IMR-90 (cell line): ENCODE data around the gene WASHC3. TPM values are rescaled to one million over a fixed set of nuclear protein-coding genes. Genes with fewer than 3 reads are reported as not detected.

Experiments used
- ATAC-seq: fragments of 200-7000 bp; cut with Tn5 transposase; 2 replicates; pipeline ENCODE4 v1.9.1; 2020; ENCODE audit warnings: low read depth, mild to moderate bottlenecking, moderate library complexity
- BruUV-seq: library from RNA; stranded (reverse); fragments of 400-500 nt; replicated peaks from 2 replicates; lab custom pipeline; 2021; lab: Mats Ljungman, UMichigan
- CTCF ChIA-PET: fragments of 300-600 bp; formaldehyde crosslinking; extraction: SDS; loops from one replicate; lab custom pipeline; 2021; ENCODE audit warnings: antibody characterized with exemption; lab: Yijun Ruan, JAX
- POLR2A ChIA-PET: fragments of 300-600 bp; sonication (Branson Sonifier 250); formaldehyde crosslinking; loops from one replicate; lab custom pipeline; 2022; ENCODE audit warnings: antibody characterized with exemption; ENCODE audit not compliant: unreplicated experiment; lab: Charles Lee
- DNase-seq: peaks from one replicate; pipeline ENCODE4 v3.0.0; 2013
- H2AFZ ChIP-seq: replicated peaks from 2 replicates; pipeline ENCODE3; 2013; ENCODE audit warnings: low read length, mild to moderate bottlenecking; ENCODE audit not compliant: poor library complexity
- H2AK5ac ChIP-seq: 2 replicates; pipeline ENCODE4 v1.6.1; 2013; ENCODE audit warnings: low read depth, low read length, inconsistent platforms
- H2AK9ac ChIP-seq: replicated peaks from 2 replicates; pipeline ENCODE3; 2013; ENCODE audit warnings: mild to moderate bottlenecking, low read depth, low read length, moderate library complexity; ENCODE audit not compliant: poor library complexity
- H2BK120ac ChIP-seq: 2 replicates; pipeline ENCODE4 v1.6.1; 2013; ENCODE audit warnings: low read depth, low read length, inconsistent platforms
- H2BK15ac ChIP-seq: 3 replicates; pipeline ENCODE4 v1.6.1; 2013; ENCODE audit warnings: low read depth, low read length, inconsistent platforms
- H2BK20ac ChIP-seq: 2 replicates; pipeline ENCODE4 v1.6.1; 2013; ENCODE audit warnings: low read depth, mild to moderate bottlenecking, inconsistent platforms, low read length, moderate library complexity
- H2BK5ac ChIP-seq: 2 replicates; pipeline ENCODE4 v1.6.1; 2013; ENCODE audit warnings: mild to moderate bottlenecking, low read depth, low read length, inconsistent platforms; ENCODE audit not compliant: poor library complexity, severe bottlenecking
- H3K14ac ChIP-seq: replicated peaks from 2 replicates; pipeline ENCODE4 v1.6.1; 2013; ENCODE audit warnings: low read depth, low read length, inconsistent platforms
- H3K18ac ChIP-seq: 2 replicates; pipeline ENCODE4 v1.6.1; 2013; ENCODE audit warnings: low read depth, low read length, control low read depth
- H3K23ac ChIP-seq: 2 replicates; pipeline ENCODE4 v1.6.1; 2013; ENCODE audit warnings: low read depth, low read length, inconsistent platforms
- H3K27ac ChIP-seq: 2 replicates; pipeline ENCODE4 v1.5.1; 2013; ENCODE audit warnings: mild to moderate bottlenecking, control low read depth, low read length; ENCODE audit not compliant: insufficient read depth
- H3K27me3 ChIP-seq: 2 replicates; pipeline ENCODE4 v1.6.1; 2013; ENCODE audit warnings: low read length; ENCODE audit not compliant: control insufficient read depth, insufficient read depth
- H3K36me3 ChIP-seq: 2 replicates; pipeline ENCODE4 v1.6.1; 2013; ENCODE audit warnings: low read length, mixed read lengths; ENCODE audit not compliant: control insufficient read depth, insufficient read depth
- H3K4ac ChIP-seq: 2 replicates; pipeline ENCODE4 v1.6.1; 2013; ENCODE audit warnings: low read depth, low read length, inconsistent platforms
- H3K4me1 ChIP-seq: 2 replicates; pipeline ENCODE4 v1.6.1; 2013; ENCODE audit warnings: low read length, mixed read lengths; ENCODE audit not compliant: control insufficient read depth, insufficient read depth
- H3K4me2 ChIP-seq: 2 replicates; pipeline ENCODE4 v1.6.1; 2013; ENCODE audit warnings: low read depth, mild to moderate bottlenecking, control low read depth, low read length, moderate library complexity
- H3K4me3 ChIP-seq: 2 replicates; pipeline ENCODE4 v1.5.1; 2013; ENCODE audit warnings: low read depth, mild to moderate bottlenecking, control low read depth, low read length, moderate library complexity; ENCODE audit not compliant: insufficient read depth
- H3K56ac ChIP-seq: 2 replicates; pipeline ENCODE4 v1.6.1; 2013; ENCODE audit warnings: low read length, inconsistent platforms; ENCODE audit not compliant: insufficient read depth; ENCODE audit errors: extremely low read depth
- H3K79me1 ChIP-seq, 2 experiments: 2 replicates each; pipeline ENCODE4 v1.6.1; 2013; ENCODE audit warnings: low read length in 2 of 2, inconsistent platforms in 1 of 2, low read depth in 1 of 2
- H3K9ac ChIP-seq: 2 replicates; pipeline ENCODE4 v1.6.1; 2013; ENCODE audit warnings: low read depth, low read length, control low read depth
- H3K9me1 ChIP-seq: 2 replicates; pipeline ENCODE4 v1.6.1; 2013; ENCODE audit warnings: low read length, inconsistent platforms; ENCODE audit not compliant: insufficient read depth
- H3K9me3 ChIP-seq: 2 replicates; pipeline ENCODE4 v1.6.1; 2013; ENCODE audit warnings: low read length; ENCODE audit not compliant: control insufficient read depth, insufficient read depth
- H4K20me1 ChIP-seq: 2 replicates; pipeline ENCODE4 v1.6.1; 2013; ENCODE audit warnings: low read length, inconsistent platforms; ENCODE audit not compliant: insufficient read depth
- H4K5ac ChIP-seq: 2 replicates; pipeline ENCODE4 v1.6.1; 2013; ENCODE audit warnings: mild to moderate bottlenecking, low read depth, low read length, control low read depth
- H4K8ac ChIP-seq, 2 experiments: 2 replicates each; pipeline ENCODE4 v1.6.1; 2013; ENCODE audit warnings: low read depth in 2 of 2, low read length in 2 of 2, control low read depth in 1 of 2, inconsistent platforms in 1 of 2
- H4K91ac ChIP-seq: 2 replicates; pipeline ENCODE4 v1.6.1; 2013; ENCODE audit warnings: low read depth, low read length, inconsistent platforms; ENCODE audit not compliant: insufficient read depth
- CEBPB ChIP-seq: IDR thresholded peaks from 2 replicates; pipeline ENCODE4 v1.6.1; 2012; ENCODE audit warnings: low read depth, low read length, improper control_type of control experiment
- CHD1 ChIP-seq: IDR thresholded peaks from 2 replicates; pipeline ENCODE4 v1.6.1; 2012; ENCODE audit warnings: low read depth, low read length, improper control_type of control experiment
- MXI1 ChIP-seq: IDR thresholded peaks from 2 replicates; pipeline ENCODE4 v1.6.1; 2012; ENCODE audit warnings: low read depth, mild to moderate bottlenecking, low read length, moderate library complexity, borderline replicate concordance
- WGBS, 2 experiments: methylation state at CpG; one replicate each; pipeline versions ENCODE4 v1.1.5 to v1.1.7; 2013; ENCODE audit warnings: missing lambda C conversion rate in 2 of 2; ENCODE audit not compliant: insufficient read length in 1 of 2; ENCODE audit errors: extremely low coverage in 2 of 2; 5-methylcytosine and 5-hydroxymethylcytosine counted together
- dilution Hi-C: fragments of 300-500 bp; cut with HindIII; formaldehyde crosslinking; loops from one replicate; pipeline ENCODE4 v1.14.3; 2018; ENCODE audit warnings: low sequenced_read_pairs; ENCODE audit not compliant: unreplicated experiment
- in situ Hi-C: fragments of 300-500 bp; cut with MboI; formaldehyde crosslinking; loops from 3 replicates; pipeline ENCODE4 v1.14.3; 2019; ENCODE audit warnings: low sequenced_read_pairs, inconsistent platforms, mixed read lengths
- intact Hi-C: fragments of 100-400 bp; cut with micrococcal nuclease; formaldehyde crosslinking; loops from 2 replicates; pipeline ENCODE4 v1.10.0; 2022
- polyA plus RNA-seq, 3 experiments: library from polyadenylated mRNA; depleted of rRNA; stranded (reverse); fragments of >200 nt; gene quantifications; 2 replicates each; pipeline ENCODE4 v1.2.3, GENCODE V29; 2012; ENCODE audit warnings: low replicate concordance in 1 of 3
- total RNA-seq: library from RNA; depleted of rRNA; stranded (reverse); fragments of >200 nt; gene quantifications from 2 replicates; pipeline ENCODE4 v1.2.3, GENCODE V29; 2012

Gene WASHC3
- total and polyA plus RNA-seq, 2 of the 4 experiments (the other 2 are of a cell fraction), result 54.8 to 87.1 TPM

DNA sequence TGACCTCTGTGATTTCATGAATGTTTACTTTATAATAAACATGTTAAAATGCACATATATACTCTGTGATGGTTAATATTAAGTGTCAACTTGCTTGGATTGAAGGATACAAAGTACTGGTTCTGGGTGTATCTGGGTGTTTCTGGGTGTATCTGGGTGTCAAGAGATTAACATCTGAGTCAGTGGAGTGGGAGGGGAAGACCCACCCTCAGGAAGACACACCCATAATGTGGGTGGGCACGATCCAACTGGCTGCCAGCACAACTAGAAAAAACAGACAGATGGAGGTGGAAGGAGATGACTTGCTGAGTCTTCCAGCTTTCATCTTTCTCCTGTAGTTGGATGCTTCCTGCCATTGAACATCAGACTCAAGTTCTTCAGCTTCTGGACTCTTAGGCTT lies 46.2 kb upstream of the WASHC3 start:
- Histone ChIP-seq H4K8ac (no peak overlapping the region), H2BK120ac (no peak overlapping the region), H3K18ac (no peak overlapping the region), H2AK9ac (no peak overlapping the region), H2AK5ac (no peak overlapping the region), H3K79me1 (peaks cover 5 to 10% of the 10 kb centered on the region in 2 experiments; a peak in 3 of 4 replicates), H3K14ac (no peak overlapping the region), H2BK15ac (no peak overlapping the region), H4K20me1 (no peaks in the 10 kb centered on the region), H4K91ac (no peak overlapping the region), H4K5ac (no peak overlapping the region), H3K23ac (no peak overlapping the region), H3K9me3 (0 out of 2 replicates have a peak, but pooled peaks cover 3% of the 10 kb centered on the region), H3K9me1 (no peaks in the 10 kb centered on the region), H2BK5ac (no peak overlapping the region), H3K27ac (no peak overlapping the region), H3K4me1 (no peaks in the 10 kb centered on the region), H2AFZ (no peak overlapping the region), H3K36me3 (peaks cover 31% of the 10 kb centered on the region), H3K27me3 (no peaks in the 10 kb centered on the region), H3K4me2 (no peak overlapping the region), H3K4me3 (no peak overlapping the region), H2BK20ac (no peak overlapping the region), H3K56ac (no peak overlapping the region), H3K9ac (no peak overlapping the region), H3K4ac (no peak overlapping the region)
- ATAC-seq, result no peak
- WGBS, 2 experiments, result no CpG with 5 or more reads among the region's 1 CpG
- ChIA-PET CTCF (no interaction called here), POLR2A (no interaction called here)
- dilution Hi-C loops (no loop called here), intact Hi-C loops (no loop called here), in situ Hi-C loops (no loop called here)
- DNase-seq, result no peak
- TF ChIP-seq CEBPB, result no peak
- no peak for TF ChIP-seq CHD1
- TF ChIP-seq MXI1, result no peak
- no TSS peak for BruUV-seq
